GM19035 (cell line): ENCODE measurements around the gene UBC.
A peak's percentile ranks its signal among the peaks of the same experiment; 100 is the strongest.

Source experiments
- ATAC-seq: cut with Tn5 transposase; IDR thresholded peaks from one replicate; pipeline ENCODE4 v1.9.1; 2021; ENCODE audit not compliant: unreplicated experiment

UBC gene

DNA sequence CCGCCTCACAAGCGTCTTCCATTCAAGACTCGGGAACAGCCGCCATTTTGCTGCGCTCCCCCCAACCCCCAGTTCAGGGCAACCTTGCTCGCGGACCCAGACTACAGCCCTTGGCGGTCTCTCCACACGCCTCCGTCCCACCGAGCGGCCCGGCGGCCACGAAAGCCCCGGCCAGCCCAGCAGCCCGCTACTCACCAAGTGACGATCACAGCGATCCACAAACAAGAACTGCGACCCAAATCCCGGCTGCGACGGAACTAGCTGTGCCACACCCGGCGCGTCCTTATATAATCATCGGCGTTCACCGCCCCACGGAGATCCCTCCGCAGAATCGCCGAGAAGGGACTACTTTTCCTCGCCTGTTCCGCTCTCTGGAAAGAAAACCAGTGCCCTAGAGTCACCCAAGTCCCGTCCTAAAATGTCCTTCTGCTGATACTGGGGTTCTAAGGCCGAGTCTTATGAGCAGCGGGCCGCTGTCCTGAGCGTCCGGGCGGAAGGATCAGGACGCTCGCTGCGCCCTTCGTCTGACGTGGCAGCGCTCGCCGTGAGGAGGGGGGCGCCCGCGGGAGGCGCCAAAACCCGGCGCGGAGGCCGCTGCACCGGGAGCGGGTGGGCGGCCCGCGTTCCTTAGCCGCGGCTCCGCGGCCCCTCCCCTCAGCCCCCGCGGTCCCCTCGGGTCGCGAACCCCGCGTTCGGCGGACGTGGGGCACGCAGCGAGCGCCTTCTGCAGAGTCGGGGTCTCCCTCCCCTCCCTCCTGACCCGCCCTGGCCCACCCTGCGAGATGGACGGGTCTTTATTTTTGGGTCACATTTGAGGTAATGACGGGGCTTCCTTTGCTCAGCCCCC, at the start of gene UBC:
Gene UBC (minus strand): TSS at position 259 of the 847 bp plus-strand sequence. CDS start 879 bp downstream, outside the sequence.
- peak; percentile 35 for ATAC-seq

DNA sequence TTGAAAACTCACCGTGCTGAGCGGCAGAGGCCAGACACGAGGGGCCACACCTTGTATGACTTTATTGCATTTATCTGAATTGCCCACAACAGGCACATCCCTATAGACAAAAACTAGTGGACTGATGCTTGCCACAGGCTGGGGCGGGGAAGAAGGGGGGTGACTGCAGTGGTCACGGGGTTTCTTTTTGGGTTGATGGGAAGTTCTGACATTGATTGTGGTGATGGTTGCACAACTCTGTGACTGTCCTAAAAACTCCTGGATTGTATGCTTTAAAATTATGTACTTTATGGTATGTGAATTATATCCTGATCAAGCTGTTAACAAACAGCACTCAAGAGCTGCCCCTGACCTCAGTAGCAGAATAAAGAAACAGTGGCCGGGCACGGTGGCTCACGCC, 48.8 kb upstream of the UBC start:
- ATAC-seq = no peak

DNA sequence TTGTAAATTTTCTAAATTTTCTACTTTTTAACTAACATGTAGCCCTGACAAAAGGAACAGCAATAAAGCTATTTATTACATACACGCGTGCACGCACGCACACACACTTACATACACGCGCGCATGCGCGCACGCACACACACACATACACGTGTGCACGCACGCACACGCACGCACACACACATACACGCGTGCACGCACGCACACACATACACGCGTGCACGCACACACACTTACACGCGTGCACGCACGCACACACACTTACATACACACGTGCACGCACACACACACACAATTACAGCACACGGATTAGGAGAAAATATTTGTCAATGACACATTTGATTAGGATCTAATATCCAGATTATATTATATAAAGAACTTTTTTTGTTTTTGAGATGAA, 46.6 kb upstream of the UBC start:
- ATAC-seq = no peak

DNA sequence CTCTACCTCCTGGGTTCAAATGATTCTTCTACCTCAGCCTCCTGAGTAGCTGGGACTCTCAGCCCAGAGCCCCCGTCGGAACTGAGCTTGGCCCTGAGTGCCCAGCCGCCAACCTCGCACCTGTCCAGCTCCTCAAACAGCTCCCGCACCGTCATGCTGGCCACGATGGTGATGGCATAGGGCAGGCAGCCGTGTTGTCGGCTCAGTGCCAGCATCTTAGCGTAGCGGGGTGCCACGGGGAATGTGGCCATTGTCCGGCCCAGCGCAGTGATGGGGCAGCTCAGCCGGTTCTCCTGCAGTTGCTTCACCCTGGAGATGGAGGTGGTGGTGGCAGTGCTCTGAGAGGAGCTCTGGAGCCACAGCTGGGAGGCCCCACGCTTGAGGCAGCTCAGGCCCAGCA, 42.1 kb upstream of the UBC start:
- ATAC-seq = no peak

DNA sequence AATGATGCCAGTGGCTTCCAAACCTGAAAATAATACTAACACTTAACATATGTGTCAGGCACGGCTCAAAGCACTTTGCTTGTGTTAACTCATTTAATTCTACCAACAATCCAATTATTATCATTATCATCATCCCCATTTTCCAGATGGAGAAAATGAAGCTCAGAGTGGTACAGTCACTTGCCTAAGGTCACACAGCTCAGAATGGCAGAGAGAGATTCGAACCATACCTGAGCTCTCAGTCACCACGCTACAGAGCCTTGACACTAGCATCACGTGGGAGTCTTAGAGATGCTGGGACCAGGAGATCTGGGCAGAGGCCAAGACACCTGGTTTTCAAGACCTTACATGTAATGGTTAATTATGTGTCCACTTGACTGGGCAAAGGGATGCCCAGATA, 40.3 kb upstream of the UBC start:
- no peak for ATAC-seq

DNA sequence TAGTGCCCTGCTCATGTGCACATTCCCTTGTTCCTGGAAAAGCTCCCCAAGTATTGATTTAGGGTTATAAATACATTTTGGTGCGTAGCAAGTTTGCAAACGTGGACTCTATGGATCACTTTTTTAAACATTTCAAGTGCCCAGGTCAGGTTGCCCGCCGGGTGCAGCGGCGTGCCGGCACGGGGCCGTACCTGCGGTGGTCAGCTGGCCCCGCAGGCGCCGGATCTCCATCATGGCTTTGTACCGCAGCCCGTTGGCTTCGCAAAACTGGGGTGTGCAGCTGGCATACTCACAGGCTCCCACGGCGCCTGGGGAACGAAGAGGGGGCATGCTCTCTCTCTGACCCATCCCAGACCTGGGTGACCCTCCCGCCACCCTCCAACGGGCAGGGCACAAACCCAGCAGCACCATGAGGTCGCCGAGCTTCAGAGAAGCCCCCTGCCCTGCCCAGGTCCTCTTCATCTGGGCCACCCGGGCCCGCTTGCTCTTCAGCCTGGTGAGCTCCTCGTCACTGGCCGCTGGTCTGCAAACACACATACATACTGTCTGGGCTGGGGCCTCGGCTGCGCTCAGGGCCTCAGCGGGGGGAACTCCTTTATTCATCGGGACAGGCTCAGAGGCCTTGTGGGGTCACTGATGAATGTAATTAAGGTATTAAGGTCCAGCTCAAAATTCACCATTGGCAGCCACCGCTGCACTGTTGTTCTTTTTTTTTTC, 39.4 kb upstream of the UBC start:
- ATAC-seq = no peak

DNA sequence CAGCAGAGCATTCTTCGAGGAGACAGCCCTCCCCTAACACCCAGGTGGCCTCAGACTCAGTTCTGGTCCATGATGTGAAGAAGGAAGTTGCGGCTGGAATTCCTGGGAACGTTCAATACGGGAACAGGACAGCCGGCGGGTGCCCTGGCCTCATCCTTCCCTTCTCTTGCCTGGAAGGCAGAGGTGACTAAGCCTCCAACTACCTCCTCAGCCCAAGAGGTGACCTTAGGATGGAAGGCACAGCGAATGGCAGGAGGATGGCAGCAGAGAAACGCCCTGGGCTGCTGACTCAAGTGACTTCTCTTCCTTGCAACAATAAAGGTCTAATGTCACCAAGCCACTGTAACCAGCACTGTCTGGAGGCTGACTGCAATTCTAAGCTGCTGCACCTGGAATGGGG, 38.4 kb upstream of the UBC start:
- no peak for ATAC-seq

DNA sequence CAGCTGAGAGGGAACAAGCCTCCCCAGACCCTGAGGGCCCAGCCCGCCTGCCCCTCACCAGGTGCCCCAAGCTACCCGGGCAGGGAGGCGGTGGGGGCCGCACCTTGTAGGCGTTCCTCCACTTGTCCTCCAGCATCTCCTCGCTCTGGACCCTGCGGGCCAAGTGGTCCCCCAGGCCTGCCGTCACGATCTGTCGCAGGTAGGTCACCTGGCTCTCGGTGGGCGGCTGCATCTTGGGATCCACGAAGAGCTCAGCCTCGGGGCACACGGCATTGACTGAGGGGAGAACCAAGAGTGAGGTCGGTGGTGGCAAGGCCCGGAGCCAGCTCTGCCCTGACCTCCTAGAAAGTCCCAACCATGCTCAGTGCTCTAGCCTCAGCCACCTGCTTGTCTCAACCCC, 37.8 kb upstream of the UBC start:
- ATAC-seq = no peak

DNA sequence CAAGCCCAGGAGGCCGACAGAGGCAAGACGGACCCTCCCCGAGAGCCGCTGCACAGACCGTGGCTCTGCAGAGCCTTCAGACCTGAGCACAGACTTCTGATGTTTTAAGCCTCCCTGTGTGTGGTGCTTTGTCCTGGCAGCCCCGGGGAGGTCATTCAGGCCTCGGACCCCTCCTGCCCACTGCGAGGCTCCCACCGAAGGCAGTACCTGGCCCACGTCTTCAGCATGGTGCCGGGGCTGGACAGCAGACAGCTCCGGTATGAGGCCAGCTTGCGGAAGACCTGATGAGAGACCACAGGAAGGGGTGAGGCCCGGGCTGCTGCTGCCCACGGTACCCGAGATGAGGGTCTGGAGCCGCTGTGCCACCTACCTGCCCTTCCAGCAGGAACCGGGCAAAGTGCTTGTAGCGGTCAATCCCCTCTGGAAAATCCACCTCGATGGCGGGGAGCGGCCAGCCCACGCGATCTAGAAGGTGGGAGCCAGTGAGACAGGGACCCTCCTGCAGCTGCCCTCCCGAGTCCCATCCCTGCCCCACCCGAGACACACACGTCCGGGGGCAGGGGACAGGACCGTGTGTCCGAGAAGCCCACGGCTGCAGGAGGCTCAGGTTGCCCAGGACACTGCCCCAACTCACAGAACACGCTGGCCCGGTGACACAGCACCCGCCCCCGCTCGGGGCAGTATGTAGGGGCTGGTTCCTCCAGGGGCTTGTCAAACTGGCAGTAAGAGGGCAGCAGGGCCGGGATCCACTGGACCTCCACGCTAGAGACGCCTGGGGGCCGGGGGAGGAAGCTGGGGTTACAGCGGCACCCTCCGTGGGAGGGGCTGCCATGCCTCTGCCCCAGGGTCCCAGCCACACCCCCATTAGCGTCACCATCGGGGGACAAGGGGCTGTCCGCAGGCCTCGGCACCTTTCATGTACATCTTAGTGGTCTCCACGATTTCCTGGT, 35.6 kb upstream of the UBC start:
- no peak for ATAC-seq

DNA sequence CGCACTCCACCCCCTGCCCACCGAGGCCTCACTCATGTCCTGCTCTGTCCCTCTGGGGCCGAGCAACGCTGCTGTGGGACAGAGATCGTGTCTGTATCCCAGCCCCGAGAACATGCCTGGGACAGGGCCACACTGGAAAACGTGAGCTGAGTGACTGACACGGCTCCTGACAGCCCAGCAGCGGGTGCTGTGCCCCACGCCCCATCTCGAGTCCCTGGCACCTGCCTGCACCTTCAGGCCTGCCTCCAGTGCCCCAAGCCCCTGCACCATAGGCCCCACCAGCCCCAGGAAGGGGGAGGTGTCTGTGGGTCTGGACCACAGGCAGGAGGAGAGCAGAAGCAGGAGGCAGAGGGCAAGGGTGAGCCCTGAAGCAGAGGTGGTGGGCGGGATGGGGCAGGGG, 34.6 kb upstream of the UBC start:
- no peak for ATAC-seq

DNA sequence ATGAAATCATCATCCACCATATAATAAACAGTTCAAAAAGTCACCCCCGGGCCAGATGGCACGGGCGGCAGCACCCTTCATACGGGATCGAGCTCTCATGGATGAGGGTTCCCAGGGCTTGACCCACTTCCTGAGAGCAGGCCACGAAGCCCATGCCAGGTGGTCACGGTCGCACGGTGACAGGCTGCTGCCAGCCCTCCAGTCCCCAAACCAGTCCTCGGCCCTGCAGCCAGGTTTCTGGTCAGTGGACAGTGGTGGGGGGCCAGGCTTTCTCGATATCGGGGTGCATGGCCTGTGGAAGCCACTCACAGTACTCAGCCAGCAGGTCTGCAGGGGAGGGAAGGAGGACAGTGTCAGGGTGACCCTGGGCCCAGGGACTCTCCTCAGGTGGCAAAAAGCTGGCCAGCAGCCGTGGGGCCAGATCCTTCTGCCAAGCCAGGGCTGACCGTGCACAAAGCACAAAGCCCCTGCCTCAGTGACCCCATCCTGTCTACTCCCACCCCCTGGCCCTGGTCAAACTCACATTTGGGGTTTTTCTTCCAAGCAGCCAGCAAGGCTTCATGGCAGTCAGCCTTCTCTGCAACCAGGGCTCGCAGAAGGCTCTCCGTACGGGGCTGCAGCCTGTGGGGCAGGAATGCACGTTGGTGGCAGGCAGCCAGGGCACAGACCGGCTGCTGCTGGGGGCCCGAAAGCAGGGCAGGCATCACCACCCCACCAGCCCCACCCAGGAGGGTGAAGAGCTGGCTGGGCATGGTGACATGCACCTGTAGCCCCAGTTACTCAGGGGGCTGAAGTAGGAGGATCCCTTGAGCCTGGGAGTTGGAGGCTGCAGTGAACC, 33.3 kb upstream of the UBC start:
- no peak for ATAC-seq

DNA sequence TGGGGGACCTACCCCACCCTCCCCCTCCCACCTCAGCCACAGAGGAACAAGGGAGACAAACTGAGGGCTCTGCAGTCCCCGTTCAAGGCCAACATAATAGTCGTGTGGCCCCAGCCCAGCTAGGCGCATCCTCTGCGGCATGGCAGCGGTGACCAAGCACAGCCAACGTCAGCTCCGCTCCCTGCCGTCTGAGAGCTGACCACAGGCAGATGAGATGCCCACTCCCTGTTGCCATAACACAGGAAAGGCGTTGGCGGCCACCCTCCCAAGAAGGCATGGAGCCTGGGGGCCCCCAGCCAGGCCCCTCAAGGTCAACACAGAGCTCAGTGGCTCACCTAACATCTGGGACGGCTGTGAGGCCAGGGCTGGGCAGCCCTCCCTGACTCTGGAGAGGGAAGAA, 32.6 kb upstream of the UBC start:
- no peak for ATAC-seq

DNA sequence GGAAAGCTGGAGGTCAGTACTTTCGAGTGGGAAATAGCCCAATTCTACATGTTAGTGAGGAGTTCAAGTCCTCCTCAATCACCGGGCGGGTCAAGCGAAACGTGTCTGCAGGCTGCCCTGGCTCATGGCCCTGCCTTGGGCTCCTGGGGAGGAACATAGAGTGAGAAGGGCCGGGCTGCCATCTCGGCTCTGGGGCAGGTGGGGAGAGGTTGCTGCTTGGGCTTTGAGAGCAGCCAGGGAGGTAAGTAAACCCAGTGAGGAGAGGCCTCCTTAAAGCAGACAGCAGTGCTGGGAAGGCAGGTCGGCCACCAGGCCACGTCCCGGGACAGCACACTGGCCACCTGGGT, 32.0 kb upstream of the UBC start:
- no peak for ATAC-seq

DNA sequence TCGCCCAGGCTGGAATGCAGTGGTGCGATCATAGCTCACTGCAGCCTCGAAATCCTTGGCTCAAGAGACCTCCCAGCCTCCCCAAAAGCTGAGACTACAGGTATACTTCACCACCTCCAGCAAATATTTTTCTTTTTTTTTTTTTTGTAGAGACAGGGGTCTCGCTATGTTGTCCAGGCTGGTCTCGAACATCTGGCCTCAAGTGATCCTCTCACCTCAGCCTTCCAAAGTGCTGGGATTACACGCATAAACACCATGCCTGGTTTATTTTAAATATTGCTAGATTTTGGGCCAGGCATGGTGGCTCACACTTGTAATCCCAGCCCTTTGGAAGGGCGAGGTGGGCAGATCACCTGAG, 26.7 kb upstream of the UBC start:
- no peak for ATAC-seq

DNA sequence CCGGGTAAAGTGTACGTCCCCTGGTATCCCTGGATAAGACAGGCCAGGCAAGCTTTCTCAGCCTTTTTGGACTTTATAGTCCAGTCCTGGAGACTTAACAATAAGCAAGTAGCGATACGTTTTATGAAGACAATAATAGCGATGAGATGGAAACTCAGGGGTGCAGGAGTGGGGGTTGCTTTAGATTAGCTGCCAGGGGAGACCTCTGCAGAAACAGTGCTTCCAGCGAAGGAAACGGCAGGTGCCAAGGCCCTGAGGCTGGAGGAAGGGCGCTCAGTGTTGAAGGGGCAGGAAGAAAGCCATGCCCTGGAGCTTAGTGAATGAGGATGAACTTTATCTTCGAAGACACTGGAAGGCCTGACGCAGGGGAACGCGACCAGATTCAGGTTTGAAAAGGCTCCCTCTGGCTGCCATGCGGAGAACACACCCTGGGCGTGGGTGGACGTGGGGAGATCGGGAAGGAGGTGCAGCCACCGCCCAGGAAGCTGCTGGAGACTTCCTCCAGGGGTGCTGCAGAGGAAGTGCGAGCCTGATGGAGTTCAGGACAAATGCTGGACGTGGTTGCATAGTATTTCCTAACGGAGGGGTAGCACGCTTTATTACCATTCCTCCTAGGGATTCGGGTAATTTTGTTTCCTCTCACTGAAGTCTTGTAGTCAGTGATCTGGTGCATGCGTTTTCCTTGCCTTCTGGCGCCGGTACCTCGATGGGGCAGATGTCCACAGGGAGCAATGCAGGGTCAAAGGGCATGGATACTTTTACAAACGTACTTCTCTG, 26.1 kb upstream of the UBC start:
- peak; percentile 40 for ATAC-seq

DNA sequence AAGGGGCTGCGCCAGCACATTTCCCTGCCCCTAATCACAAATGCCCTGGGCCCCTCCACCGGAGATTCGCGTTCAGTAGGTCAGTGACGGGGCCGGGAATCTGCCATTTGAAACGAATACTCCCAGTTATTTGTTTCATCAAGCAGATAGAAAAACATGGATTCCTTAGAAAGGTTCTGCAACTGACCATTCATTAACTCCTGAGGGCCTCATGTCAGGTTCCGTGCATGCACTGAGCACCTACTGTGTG, 25.6 kb upstream of the UBC start:
- peak; percentile 0 for ATAC-seq

DNA sequence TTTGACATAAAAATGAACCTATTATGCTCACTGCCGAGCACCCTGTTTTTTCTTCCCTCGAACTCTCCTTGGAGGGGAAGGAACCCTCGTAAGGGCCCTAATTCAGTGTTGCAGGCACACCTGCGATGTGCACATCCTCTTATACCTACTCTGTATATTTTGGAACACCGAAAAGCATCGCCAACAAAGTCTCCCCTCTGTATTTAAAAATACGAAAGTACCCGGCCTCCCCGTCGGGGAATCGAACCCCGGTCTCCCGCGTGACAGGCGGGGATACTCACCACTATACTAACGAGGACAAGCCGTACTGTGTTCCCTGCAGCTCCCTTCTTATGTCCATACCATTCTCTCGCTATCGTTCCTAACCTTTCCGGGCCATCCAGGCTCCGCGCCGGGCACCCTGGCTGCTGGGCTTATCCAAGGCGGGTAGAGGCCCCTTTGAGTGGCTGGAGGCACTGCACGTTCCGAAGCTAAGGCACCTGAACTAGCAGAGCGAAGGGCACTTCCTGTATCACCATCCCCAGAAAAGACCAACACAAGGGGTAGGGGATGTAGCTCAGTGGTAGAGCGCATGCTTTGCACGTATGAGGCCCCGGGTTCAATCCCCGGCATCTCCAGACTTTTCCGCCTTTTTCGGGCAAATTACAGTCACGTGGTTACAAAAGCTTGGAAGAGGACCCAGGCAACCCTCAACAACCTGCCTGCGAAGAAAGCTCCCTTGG, 25.1 kb upstream of the UBC start:
- ATAC-seq = peak; percentile 52

DNA sequence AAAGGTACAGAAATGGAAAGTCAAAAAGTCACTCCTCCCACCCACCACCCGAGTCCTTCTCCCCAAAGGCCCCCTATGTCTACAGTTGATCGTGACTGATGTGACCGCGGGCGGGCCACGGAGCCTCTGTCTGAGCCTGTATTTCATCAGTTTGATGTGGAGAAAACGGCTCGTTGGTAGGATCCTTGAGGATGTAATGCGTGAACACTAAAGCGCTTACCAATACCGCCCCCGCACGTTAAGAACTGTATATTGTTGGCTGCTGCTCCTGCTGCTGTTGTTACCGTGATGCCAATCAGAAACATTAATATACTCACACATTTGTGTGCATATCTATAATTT, 24.6 kb upstream of the UBC start:
- ATAC-seq = peak; percentile 29

DNA sequence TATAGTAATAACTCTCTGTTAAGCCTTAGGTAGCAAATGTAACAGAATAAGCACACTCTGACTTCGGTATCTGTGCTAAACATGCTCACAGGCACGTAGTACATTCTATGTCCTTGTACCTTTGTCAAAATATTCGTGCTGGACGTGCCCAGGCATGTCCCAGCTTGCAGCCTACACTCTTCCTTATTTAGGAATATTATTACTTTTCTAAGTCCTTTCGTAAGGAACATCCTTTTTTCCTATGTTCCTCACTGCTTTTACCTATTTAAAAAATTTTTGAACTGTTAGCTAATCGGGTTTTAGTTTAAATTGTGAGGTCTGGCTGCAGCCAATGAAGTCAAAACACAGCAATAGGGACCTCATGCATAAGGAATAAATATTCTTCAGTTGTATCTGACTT, 24.1 kb upstream of the UBC start:
- ATAC-seq = no peak

DNA sequence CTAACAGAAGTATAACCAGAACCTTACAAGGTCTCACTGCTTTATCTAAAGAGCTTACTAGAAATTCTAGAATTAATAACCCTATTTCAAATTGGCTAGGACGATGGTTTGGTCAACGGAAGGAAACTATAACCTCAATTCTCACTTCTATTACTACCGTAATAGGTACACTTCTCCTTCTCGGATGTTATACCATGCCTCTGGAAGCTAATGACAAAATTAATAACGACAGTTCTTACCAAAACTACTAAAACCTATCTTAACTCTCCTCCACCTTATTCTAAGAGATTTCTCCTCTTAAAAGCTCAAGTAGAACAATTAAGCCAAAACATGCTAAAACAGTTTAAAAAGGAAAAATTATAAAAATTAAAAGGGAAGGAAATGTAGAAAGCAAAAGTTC, 23.7 kb upstream of the UBC start:
- peak; percentile 27 for ATAC-seq
